ENCODE measurements around the gene ALAS1. TPM values are rescaled to one million over a fixed set of nuclear protein-coding genes. Genes with fewer than 3 reads are reported as not detected.

Gene ALAS1
- total RNA-seq, 1 donor from 2014 or later = 56.3 TPM

DNA sequence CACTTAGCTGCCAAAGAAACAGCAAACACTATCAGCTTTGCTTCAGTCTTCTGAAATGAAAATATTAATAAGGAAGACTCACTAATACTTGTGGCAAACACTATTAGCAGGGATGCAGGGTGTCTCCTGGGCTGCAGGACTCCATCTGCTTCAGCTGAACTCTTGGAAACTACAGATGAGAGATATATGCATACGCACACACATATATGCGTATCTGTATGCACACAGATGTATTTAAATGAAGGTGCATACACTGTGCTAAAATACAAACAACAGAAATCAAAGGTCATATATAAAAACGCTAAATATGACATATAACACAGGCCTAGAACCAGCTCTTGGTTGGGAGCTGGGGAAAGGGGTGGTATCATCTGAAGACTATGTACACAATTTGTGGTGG, 58.2 kb downstream of the ALAS1 start:
- H3K36me3 Mint-ChIP-seq (ENCODE audit: low read depth, unreplicated experiment) = peaks cover 32% of the 10 kb centered on the region
- peaks cover 74% of the 10 kb centered on the region for H3K36me3 ChIP-seq (ENCODE audit: insufficient read depth, low read length)

GRCh38 chr3:52256622-52257021, 58.7 kb downstream of the ALAS1 start:
- H4K20me1 ChIP-seq (ENCODE audit: insufficient read depth, low read length) = peaks cover 86% of the 10 kb centered on the region
- no peak overlapping the region for H3K27ac ChIP-seq (ENCODE audit: low read depth, low read length)
- H3K79me2 ChIP-seq (ENCODE audit: insufficient read depth, low read length) = peaks cover 41% of the 10 kb centered on the region
- Mint-ChIP-seq H3K4me3 (ENCODE audit: unreplicated experiment) (no peak overlapping the region), H3K36me3 (ENCODE audit: low read depth, unreplicated experiment) (peaks cover 32% of the 10 kb centered on the region), H3K27me3 (ENCODE audit: low read depth, unreplicated experiment) (no peaks in the 10 kb centered on the region), H3K27ac (ENCODE audit: unreplicated experiment) (no peak overlapping the region), H3K9me3 (ENCODE audit: unreplicated experiment) (no peaks in the 10 kb centered on the region), H3K4me1 (ENCODE audit: low read depth, unreplicated experiment) (peaks cover 6% of the 10 kb centered on the region)
- no peak overlapping the region for H2AFZ ChIP-seq (ENCODE audit: low read depth, low read length)
- H3K4me3 ChIP-seq (ENCODE audit: insufficient read depth, low read depth, low read length) = no peak overlapping the region
- TF ChIP-seq EZH2 (IDR thresholded peaks at IDR 0.05; ENCODE audit: insufficient read depth, low read length) = no peak
- TF ChIP-seq, protein P1, sequence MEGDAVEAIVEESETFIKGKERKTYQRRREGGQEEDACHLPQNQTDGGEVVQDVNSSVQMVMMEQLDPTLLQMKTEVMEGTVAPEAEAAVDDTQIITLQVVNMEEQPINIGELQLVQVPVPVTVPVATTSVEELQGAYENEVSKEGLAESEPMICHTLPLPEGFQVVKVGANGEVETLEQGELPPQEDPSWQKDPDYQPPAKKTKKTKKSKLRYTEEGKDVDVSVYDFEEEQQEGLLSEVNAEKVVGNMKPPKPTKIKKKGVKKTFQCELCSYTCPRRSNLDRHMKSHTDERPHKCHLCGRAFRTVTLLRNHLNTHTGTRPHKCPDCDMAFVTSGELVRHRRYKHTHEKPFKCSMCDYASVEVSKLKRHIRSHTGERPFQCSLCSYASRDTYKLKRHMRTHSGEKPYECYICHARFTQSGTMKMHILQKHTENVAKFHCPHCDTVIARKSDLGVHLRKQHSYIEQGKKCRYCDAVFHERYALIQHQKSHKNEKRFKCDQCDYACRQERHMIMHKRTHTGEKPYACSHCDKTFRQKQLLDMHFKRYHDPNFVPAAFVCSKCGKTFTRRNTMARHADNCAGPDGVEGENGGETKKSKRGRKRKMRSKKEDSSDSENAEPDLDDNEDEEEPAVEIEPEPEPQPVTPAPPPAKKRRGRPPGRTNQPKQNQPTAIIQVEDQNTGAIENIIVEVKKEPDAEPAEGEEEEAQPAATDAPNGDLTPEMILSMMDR (IDR thresholded peaks at IDR 0.05; ENCODE audit: insufficient read depth, low read depth, low read length) = no peak
- DNase-seq (ENCODE audit: low read depth) = no peak
- no peaks in the 10 kb centered on the region for H3K9me3 ChIP-seq (ENCODE audit: insufficient read depth, low read depth, low read length)
- FAIRE-seq = no peak
- H3K4me2 ChIP-seq (ENCODE audit: low read length) = no peak overlapping the region
- H3K4me1 ChIP-seq (ENCODE audit: insufficient read depth, low read length) = peaks cover 5% of the 10 kb centered on the region
- no peaks in the 10 kb centered on the region for H3K27me3 ChIP-seq (ENCODE audit: insufficient read depth, low read length)
- H3K36me3 ChIP-seq (ENCODE audit: insufficient read depth, low read length) = peaks cover 76% of the 10 kb centered on the region
- H3K9ac ChIP-seq (ENCODE audit: low read length) = no peak overlapping the region

More for the DNA sequence above, 58.2 kb downstream of the ALAS1 start:
- Histone ChIP-seq H3K4me2 (ENCODE audit: low read length) (no peak overlapping the region), H2AFZ (ENCODE audit: low read depth, low read length) (no peak overlapping the region), H3K79me2 (ENCODE audit: insufficient read depth, low read length) (peaks cover 37% of the 10 kb centered on the region), H4K20me1 (ENCODE audit: insufficient read depth, low read length) (peaks cover 87% of the 10 kb centered on the region), H3K27ac (ENCODE audit: low read depth, low read length) (no peak overlapping the region), H3K27me3 (ENCODE audit: insufficient read depth, low read length) (no peaks in the 10 kb centered on the region), H3K9me3 (ENCODE audit: insufficient read depth, low read depth, low read length) (no peaks in the 10 kb centered on the region), H3K9ac (ENCODE audit: low read length) (peak overlapping the region; percentile 15), H3K4me3 (ENCODE audit: insufficient read depth, low read depth, low read length) (no peak overlapping the region), H3K4me1 (ENCODE audit: insufficient read depth, low read length) (peaks cover 5% of the 10 kb centered on the region)
- no peak for FAIRE-seq
- Mint-ChIP-seq H3K4me1 (ENCODE audit: low read depth, unreplicated experiment) (peaks cover 6% of the 10 kb centered on the region), H3K9me3 (ENCODE audit: unreplicated experiment) (no peaks in the 10 kb centered on the region), H3K4me3 (ENCODE audit: unreplicated experiment) (no peak overlapping the region), H3K27ac (ENCODE audit: unreplicated experiment) (no peak overlapping the region), H3K27me3 (ENCODE audit: low read depth, unreplicated experiment) (no peaks in the 10 kb centered on the region)
- TF ChIP-seq EZH2 (IDR thresholded peaks at IDR 0.05; ENCODE audit: insufficient read depth, low read length) = no peak
- TF ChIP-seq, protein P1 (IDR thresholded peaks at IDR 0.05; ENCODE audit: insufficient read depth, low read depth, low read length) = no peak
- DNase-seq (ENCODE audit: low read depth) = no peak

- no peak overlapping the region for H3K27ac Mint-ChIP-seq (ENCODE audit: unreplicated experiment)
Observed at GRCh38 chr3:52257911-52258310, 60.0 kb downstream of the ALAS1 start.

More at GRCh38 chr3:52257911-52258310, 60.0 kb downstream of the ALAS1 start:
- Histone ChIP-seq H4K20me1 (ENCODE audit: insufficient read depth, low read length) (peaks cover 93% of the 10 kb centered on the region), H3K79me2 (ENCODE audit: insufficient read depth, low read length) (peaks cover 54% of the 10 kb centered on the region), H3K27me3 (ENCODE audit: insufficient read depth, low read length) (no peaks in the 10 kb centered on the region), H3K27ac (ENCODE audit: low read depth, low read length) (no peak overlapping the region), H3K9me3 (ENCODE audit: insufficient read depth, low read depth, low read length) (no peaks in the 10 kb centered on the region), H3K4me1 (ENCODE audit: insufficient read depth, low read length) (peaks cover 5% of the 10 kb centered on the region), H3K4me3 (ENCODE audit: insufficient read depth, low read depth, low read length) (no peak overlapping the region), H3K4me2 (ENCODE audit: low read length) (no peak overlapping the region), H3K9ac (ENCODE audit: low read length) (no peak overlapping the region), H3K36me3 (ENCODE audit: insufficient read depth, low read length) (peaks cover 80% of the 10 kb centered on the region), H2AFZ (ENCODE audit: low read depth, low read length) (no peak overlapping the region)
- TF ChIP-seq EZH2 (IDR thresholded peaks at IDR 0.05; ENCODE audit: insufficient read depth, low read length) = no peak
- TF ChIP-seq, protein P1 (IDR thresholded peaks at IDR 0.05; ENCODE audit: insufficient read depth, low read depth, low read length) = no peak
- H3K36me3 Mint-ChIP-seq (ENCODE audit: low read depth, unreplicated experiment) = peaks cover 35% of the 10 kb centered on the region
- no peaks in the 10 kb centered on the region for H3K9me3 Mint-ChIP-seq (ENCODE audit: unreplicated experiment)
- H3K27me3 Mint-ChIP-seq (ENCODE audit: low read depth, unreplicated experiment) = no peaks in the 10 kb centered on the region
- FAIRE-seq = no peak
- DNase-seq (ENCODE audit: low read depth) = peak; percentile 74
- H3K4me1 Mint-ChIP-seq (ENCODE audit: low read depth, unreplicated experiment) = peaks cover 5% of the 10 kb centered on the region
- no peak overlapping the region for H3K4me3 Mint-ChIP-seq (ENCODE audit: unreplicated experiment)
